Activated effector memory CD4-positive, alpha-beta T cell treated with Interleukin-2 at 50 U/mL for 16 hours (primary cell): ENCODE data around the gene MAK.
A peak's percentile ranks its signal among the peaks of the same experiment; 100 is the strongest.
"Not testable (repeated sequence)": the region's sequence is repeated elsewhere in the genome, so short reads cannot be mapped to it uniquely, and the experiment has no call there.

Source experiments
- DNase-seq: peaks from one replicate; pipeline ENCODE4 v3.0.0-alpha.2; 2020

MAK gene

DNA sequence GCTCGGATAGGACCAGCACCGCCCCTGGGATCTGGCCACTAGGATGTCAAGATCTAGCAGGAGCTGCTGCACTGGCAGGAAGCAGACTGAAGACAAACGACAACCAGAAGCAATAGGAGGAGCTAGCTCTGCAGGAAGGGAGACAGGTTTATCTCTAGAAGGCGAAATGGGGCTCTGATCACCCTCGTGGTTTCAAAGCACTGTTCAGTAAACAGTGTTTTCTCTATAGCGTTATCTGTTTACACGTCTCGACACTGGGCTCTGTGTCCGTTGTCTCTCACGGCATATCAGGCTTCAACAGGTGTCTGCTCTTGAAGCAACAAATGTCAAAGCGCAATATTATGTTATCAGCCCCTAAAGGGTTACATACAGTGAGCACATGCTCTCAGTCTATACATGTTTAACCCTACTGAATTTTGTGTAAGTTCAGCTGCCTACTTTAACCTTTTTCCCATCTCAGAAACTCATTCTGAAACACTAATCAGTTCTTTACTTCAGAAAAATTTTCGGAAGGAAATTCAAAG is 66.9 kb downstream of the MAK start:
- DNase-seq, result no peak

DNA sequence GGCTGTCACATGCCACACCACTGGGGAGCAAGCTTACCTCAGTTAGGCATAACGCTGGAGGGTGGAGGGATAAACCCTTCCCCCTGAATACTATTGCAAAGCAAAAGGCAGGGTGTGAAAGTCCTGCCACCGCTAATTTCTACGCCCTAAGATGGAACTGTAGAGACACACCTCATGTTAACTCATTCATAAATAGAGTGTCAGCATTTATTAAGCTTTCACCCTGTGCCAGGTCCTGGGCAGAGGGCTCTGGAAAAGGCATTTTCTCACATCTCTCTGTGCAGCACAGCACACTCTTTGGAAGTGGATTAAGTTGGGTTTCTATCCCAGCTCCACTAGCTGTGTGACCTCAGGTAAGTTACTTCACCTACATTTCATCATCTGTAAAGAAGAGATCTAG is 68.9 kb downstream of the MAK start:
- DNase-seq, result no peak

- no peak for DNase-seq
Measured at GRCh38 chr6:10763006-10763405, 75.3 kb downstream of the MAK start.

GRCh38 chr6:10759884-10760329 is 78.4 kb downstream of the MAK start:
- no peak for DNase-seq

- DNase-seq, result no peak
Measured at GRCh38 chr6:10759312-10759839, 79.0 kb downstream of the MAK start.

DNA sequence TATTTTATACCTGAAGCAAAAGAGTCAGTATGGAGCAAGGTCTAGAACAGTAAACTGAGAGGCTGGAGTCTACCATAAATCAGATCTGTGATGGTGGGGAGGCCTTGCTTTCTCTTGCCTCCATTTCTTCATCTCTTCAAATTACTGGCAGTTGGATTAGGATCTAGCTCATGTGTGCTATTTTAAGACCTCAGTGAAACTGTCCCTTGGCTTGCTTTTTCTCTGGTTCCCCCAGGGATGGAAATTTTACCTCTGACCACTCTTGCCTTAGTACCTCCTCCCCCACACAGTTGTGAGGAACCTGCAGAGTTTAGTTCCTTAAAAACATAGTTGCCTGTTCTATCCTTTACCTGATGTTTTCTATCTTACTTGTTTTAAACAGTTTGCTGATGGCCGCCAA is 82.3 kb downstream of the MAK start:
- no peak for DNase-seq

- not testable (repeated sequence) for DNase-seq
Measured at GRCh38 chr6:10751757-10752156, 86.6 kb downstream of the MAK start.

GRCh38 chr6:10750568-10750967 is 87.8 kb downstream of the MAK start:
- DNase-seq, result not testable (repeated sequence)

GRCh38 chr6:10749734-10750133 is 88.6 kb downstream of the MAK start:
- no peak for DNase-seq

- peak; percentile 99 for DNase-seq
Measured at GRCh38 chr6:10747251-10747972, 90.9 kb downstream of the MAK start, which contains the start of gene TMEM14B. Gene TMEM14B (plus strand): TSS chr6:10747805. CDS start chr6:10749246, 1,441 bp downstream.

DNA sequence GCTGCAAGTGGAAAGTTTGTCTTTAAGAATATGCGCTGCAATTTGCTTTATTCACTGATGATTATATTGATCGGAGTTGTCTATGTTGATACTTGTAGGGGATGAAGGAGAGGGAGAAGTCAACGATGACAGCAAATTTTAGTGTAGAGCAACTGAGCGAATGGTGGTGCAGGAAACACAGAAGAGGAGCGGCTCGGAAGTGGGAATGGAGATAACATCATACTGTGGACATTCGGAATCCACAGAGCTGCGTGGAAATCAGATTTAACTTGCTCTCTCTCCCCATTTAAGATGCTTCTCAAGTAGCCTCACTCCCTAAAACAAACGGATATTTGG is 91.5 kb downstream of the MAK start:
- no peak for DNase-seq

- no peak for DNase-seq
Measured at GRCh38 chr6:10745116-10745515, 93.2 kb downstream of the MAK start.

DNA sequence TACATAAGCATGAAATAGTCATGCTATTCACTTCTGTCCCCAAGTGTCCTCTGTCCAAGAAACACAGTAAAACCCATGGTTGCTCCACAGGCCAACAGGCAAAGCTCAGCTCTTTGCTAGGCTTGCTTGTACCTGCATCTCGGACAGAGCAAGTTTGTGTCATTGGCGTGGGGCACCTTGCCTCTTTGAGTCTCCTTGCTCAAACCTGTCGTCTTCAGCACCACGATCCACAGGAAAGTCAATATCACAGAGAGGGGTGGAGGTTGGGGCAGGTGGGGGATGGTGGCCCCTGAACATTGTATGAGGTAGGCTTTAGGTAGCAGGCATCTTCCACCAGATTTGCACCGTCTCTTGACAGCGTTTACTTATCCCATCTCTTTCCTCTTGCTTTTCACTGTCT is 94.8 kb downstream of the MAK start:
- no peak for DNase-seq

GRCh38 chr6:10742251-10742650 is 96.1 kb downstream of the MAK start:
- no peak for DNase-seq

GRCh38 chr6:10741643-10742042 is 96.7 kb downstream of the MAK start:
- not testable (repeated sequence) for DNase-seq

DNA sequence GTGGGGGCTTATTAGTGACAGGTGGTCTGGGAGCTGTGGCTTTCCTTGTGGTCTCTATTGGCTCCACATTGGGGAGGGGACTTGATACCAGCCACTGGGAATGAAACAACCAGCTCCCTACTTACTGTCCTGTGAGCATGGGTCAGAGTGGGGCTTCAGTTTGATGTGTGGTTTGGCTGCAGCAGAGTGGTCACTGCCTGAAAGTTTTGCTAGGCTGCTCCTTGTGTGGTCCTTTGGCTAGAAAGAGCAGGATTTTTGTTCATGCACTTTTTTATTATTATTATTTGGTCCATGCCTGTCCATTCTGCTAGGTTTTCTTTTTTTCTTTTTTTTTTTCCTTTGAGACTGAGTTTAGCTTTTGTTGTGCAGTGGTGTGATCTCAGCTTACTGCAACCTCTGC is 98.3 kb downstream of the MAK start:
- no peak for DNase-seq

DNA sequence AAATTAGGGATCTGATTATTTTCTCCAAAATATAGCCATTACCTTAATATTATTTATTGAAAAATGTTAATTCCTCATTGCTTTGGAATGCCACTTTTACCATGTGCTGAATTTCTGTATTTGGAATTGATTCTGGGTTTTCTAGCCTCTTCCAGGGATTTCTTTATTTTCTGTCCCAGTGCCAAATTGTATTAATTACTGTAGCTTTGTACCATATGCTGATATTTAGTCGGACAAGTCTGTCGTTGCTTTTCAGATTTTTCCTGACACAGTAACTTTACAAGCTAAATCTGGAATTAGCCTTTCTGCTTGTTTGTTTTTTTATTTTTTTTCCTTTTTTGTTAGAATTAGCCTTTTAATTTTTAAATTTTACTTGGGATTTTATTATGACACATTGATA is 101.6 kb downstream of the MAK start:
- no peak for DNase-seq

DNA sequence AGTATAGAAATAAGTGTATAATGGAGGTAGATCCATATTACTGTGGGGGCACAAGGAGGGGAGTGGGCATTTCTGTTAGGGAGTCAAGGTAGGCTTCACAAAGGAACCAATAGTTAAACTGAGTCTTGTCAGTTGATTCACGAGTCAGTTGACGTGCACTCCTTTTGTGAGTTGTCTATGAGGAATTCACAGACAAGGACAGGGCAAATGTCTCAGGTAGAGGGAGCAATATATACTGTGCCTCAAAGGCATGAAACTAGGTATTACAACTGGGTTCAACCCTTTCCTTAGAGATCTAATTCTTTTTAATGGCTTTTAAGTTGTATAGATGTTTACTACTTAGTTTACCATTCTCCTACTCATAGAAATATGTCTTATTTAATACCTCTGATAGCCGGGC is 104.5 kb downstream of the MAK start:
- DNase-seq, result no peak

DNA sequence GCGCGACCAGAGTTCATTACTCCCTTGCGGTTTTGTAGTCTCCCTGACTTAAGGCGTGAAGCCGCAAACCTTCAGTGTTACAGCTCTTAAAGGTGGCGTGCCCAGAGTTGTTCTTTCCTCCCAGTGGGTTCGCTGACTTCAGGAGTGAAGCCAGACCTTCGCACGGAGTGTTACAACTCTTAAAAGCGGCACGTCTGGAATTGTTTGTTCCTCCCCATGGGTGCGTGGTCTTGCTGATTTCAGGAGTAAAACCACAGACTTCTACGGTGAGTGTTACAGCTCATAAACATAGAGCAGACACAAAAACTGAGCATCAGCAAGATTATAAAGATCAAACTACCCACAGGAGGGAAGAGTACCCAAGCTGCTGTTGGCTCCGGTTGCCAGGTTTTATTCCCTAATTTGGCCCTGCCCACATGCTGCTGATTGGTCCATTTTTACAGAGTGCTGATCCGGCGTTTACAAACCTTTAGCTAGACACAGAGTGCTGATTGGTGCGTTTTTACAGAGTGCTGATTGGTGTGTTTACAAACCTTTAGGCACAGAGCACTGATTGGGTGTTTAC is 105.1 kb downstream of the MAK start:
- DNase-seq, result no peak

GRCh38 chr6:10730254-10730653 is 108.1 kb downstream of the MAK start:
- DNase-seq, result no peak

GRCh38 chr6:10725716-10726115 is 112.6 kb downstream of the MAK start:
- DNase-seq, result no peak

GRCh38 chr6:10725044-10725443 is 113.3 kb downstream of the MAK start:
- no peak for DNase-seq

- DNase-seq, result no peak
Measured at GRCh38 chr6:10723567-10723881, 114.8 kb downstream of the MAK start.

- peak; percentile 73 for DNase-seq
Measured at GRCh38 chr6:10722820-10723566, 115.3 kb downstream of the MAK start, which contains the start of gene TMEM14C. Gene TMEM14C (plus strand): TSS chr6:10723070. CDS start chr6:10724614, 1,544 bp downstream.
